KOPT-K1 (cell line): ENCODE measurements around the gene TGFBR2.

ENCODE experiments used
- H3K27ac ChIP-seq: fragments of 200-600 bp; sonication (generic); 2 replicates; pipeline ENCODE4 v1.5.1; 2016; ENCODE audit warnings: antibody characterized with exemption, mild to moderate bottlenecking, low read depth, low read length; ENCODE audit not compliant: poor library complexity, severe bottlenecking
- H3K36me3 ChIP-seq: fragments of 200-600 bp; sonication (generic); 2 replicates; pipeline ENCODE4 v1.5.1; 2017; ENCODE audit warnings: antibody characterized with exemption, mild to moderate bottlenecking, low read length, moderate library complexity; ENCODE audit not compliant: insufficient read depth
- H3K9me3 ChIP-seq: fragments of 200-600 bp; sonication (generic); 2 replicates; pipeline ENCODE4 v1.5.1; 2017; ENCODE audit warnings: antibody characterized with exemption, low read length, mild to moderate bottlenecking; ENCODE audit not compliant: insufficient read depth, poor library complexity, severe bottlenecking

The TGFBR2 gene

GRCh38 chr3:30700702-30701321 is 94.4 kb downstream of the TGFBR2 start:
- no peaks in the 10 kb centered on the region for H3K36me3 ChIP-seq
- H3K27ac ChIP-seq: no peak overlapping the region
- peaks cover 14% of the 10 kb centered on the region for H3K9me3 ChIP-seq

DNA sequence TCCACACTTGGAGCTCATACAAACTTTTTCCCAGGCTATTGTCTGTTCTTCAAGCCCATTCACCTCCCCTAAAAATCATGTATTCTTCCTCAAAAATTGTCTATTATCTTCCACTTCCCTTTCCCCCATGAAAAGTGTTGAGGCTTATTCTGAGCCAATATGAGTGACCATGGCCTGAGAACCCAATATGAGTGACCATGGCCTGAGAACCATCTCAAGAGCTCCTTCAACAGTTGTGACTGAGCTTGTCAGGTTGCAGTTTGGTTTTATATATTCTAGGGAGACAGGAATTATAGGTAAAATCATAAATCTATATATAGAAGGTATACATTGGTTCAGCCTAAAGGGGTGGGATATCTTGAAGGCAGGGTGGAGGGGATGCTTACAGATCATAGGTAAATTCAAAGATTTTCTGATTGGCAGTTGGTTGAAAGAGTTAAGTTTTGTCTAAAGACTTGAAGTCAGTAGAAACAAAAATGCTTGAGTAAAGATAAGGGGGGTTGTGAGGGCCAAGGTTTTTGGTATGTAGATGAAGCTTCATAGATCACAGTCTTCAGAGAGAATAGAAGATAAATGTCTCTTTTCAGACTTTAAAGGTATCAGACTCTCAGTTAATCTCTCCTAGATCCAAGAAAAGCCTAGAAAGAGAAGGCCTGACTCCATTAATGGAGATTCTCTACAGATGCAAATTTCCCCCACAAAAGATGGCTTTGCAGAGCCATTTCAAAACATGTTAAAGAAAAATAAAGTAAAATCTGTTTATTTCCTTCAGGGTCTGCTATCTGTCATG is 95.8 kb downstream of the TGFBR2 start:
- no peaks in the 10 kb centered on the region for H3K36me3 ChIP-seq
- no peak overlapping the region for H3K27ac ChIP-seq
- H3K9me3 ChIP-seq: peaks cover 14% of the 10 kb centered on the region

- H3K27ac ChIP-seq: no peak overlapping the region
- no peaks in the 10 kb centered on the region for H3K36me3 ChIP-seq
- H3K9me3 ChIP-seq: peaks cover 14% of the 10 kb centered on the region
Observed at GRCh38 chr3:30702828-30703397, 96.5 kb downstream of the TGFBR2 start.

GRCh38 chr3:30704931-30705890 is 98.8 kb downstream of the TGFBR2 start:
- H3K9me3 ChIP-seq: peaks cover 14% of the 10 kb centered on the region
- no peak overlapping the region for H3K27ac ChIP-seq

DNA sequence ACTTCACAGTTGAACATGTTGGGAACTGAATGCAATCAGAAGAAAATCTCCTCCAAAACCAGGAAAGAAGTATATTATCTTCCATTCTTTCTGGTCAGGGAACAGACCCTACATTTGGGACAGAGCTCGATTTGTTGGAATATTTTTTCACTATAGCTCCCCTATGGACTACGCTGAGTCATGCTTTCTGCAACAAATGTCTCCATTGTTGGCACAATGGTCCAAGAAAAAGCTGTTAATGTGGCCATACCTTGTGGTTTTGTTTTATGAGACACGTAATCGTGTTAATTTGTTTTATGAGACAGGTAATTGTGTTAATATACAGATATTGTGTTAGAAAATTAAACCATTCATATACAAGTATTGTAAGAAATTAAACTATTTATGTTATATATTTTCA is 101.4 kb downstream of the TGFBR2 start:
- Histone ChIP-seq H3K27ac (no peak overlapping the region), H3K9me3 (peaks cover 11% of the 10 kb centered on the region), H3K36me3 (no peaks in the 10 kb centered on the region)

More at GRCh38 chr3:30704931-30705890, 98.8 kb downstream of the TGFBR2 start:
- no peaks in the 10 kb centered on the region for H3K36me3 ChIP-seq

DNA sequence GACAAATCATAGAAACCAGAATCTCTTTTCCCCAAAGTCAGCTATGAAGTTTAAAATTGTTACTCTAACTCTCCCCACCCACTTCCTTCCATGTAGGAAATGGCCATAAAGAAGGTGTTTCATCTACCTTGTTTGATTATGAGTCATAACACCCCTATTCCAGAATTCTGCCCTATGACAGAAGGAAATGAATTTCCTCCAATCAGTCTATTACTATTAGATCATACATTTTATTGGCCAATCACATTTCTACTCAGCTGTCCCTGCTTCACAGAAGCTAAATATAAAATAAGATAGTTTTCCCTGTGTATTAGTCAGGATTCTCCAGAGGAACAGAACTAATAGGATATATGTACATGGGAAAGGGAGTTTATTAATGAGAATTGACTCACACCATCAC is 102.1 kb downstream of the TGFBR2 start:
- peaks cover 5% of the 10 kb centered on the region for H3K9me3 ChIP-seq
- H3K36me3 ChIP-seq: no peaks in the 10 kb centered on the region
- no peak overlapping the region for H3K27ac ChIP-seq

GRCh38 chr3:30710017-30710416 is 103.6 kb downstream of the TGFBR2 start:
- peaks cover 3% of the 10 kb centered on the region for H3K9me3 ChIP-seq
- no peak overlapping the region for H3K27ac ChIP-seq
- H3K36me3 ChIP-seq: no peaks in the 10 kb centered on the region

DNA sequence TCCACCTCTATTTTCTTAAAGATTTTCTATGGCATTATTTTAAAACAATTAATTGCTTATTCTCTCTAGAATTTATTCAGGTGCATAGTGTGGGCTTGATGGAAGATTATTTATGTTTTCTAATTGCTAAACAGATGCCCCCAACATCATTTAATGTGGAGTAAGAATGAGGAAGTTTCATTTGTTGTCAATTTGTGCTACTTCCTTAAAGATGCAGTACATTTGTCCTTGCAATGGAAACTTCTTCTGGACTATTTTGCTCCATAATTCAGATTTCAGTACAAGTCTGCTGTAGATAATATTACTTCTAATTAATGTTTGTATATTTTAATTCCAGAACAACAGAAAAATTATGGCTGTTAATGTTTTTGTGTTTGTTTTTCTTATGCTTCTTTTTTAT is 104.8 kb downstream of the TGFBR2 start:
- no peaks in the 10 kb centered on the region for H3K36me3 ChIP-seq
- H3K27ac ChIP-seq: no peak overlapping the region
- peaks cover 3% of the 10 kb centered on the region for H3K9me3 ChIP-seq

DNA sequence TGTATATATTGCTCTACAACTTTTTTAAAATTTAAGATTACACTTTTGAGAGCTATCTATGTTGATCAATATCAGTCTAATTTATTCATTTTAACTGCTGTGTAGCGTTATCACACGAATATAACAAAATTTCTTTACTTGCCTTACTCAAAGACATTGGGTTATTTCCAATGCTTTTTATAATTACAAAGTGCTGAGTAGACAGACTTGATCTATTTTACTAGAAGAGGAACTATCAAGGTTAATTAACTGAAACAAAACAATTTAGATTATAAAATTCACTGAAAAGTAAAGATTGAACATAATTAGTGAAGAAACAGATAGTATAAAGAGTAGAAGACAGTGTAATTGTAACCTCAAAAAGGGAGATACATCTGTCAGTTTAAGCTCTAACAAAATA is 105.5 kb downstream of the TGFBR2 start:
- H3K36me3 ChIP-seq: no peaks in the 10 kb centered on the region
- H3K9me3 ChIP-seq: peaks cover 3% of the 10 kb centered on the region
- H3K27ac ChIP-seq: no peak overlapping the region

DNA sequence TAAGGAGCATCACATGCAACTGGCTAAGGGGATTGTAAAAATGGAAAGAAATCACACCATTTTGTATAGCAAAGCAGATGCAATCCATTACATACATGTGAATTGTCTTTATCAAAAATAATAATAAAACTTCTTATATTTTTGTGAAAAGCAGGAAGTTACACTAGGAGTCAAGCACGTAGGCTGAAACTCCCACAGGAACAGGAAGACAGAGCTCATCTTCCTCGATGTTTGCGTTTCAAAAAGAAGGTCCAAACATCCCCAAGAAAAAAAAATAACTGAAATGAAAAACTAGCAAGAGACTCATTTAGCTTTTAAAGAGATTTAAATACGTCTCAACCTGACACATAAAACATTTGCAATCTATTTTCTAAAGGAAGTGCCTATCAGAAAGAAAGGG is 106.6 kb downstream of the TGFBR2 start:
- H3K36me3 ChIP-seq: no peaks in the 10 kb centered on the region
- peaks cover 3% of the 10 kb centered on the region for H3K9me3 ChIP-seq
- no peak overlapping the region for H3K27ac ChIP-seq

GRCh38 chr3:30713885-30714503 is 107.6 kb downstream of the TGFBR2 start:
- no peak overlapping the region for H3K27ac ChIP-seq
- H3K36me3 ChIP-seq: no peaks in the 10 kb centered on the region
- peaks cover 3% of the 10 kb centered on the region for H3K9me3 ChIP-seq

GRCh38 chr3:30719536-30719935 is 113.1 kb downstream of the TGFBR2 start:
- Histone ChIP-seq H3K36me3 (no peaks in the 10 kb centered on the region), H3K9me3 (no peaks in the 10 kb centered on the region), H3K27ac (no peak overlapping the region)

GRCh38 chr3:30720586-30721313 is 114.3 kb downstream of the TGFBR2 start:
- Histone ChIP-seq H3K27ac (no peak overlapping the region), H3K9me3 (no peaks in the 10 kb centered on the region), H3K36me3 (no peaks in the 10 kb centered on the region)

GRCh38 chr3:30721314-30721634 is 114.9 kb downstream of the TGFBR2 start:
- H3K36me3 ChIP-seq: no peaks in the 10 kb centered on the region
- no peak overlapping the region for H3K27ac ChIP-seq
- H3K9me3 ChIP-seq: no peaks in the 10 kb centered on the region
